Myocyte (in vitro differentiated cells): ENCODE results near the gene CCDC124. TPM values are rescaled to one million over a fixed set of nuclear protein-coding genes. Genes with fewer than 3 reads are reported as not detected.
"Not testable (repeated sequence)": the region's sequence is repeated elsewhere in the genome, so short reads cannot be mapped to it uniquely, and the experiment has no call there.

Experiments
- DNase-seq: peaks from one replicate; pipeline ENCODE4 v3.0.0-alpha.2; 2012; ENCODE audit warnings: low read depth
- total RNA-seq: library from RNA; depleted of rRNA; stranded (reverse); fragments of >200 nt; gene quantifications from 2 replicates; pipeline ENCODE4 v1.2.3, GENCODE V29; 2014

CCDC124 gene
- total RNA-seq, 1 donor from 2014 or later = 61.3 TPM

GRCh38 chr19:17981611-17982010 lies 48.8 kb downstream of the CCDC124 start:
- no peak for DNase-seq

DNA sequence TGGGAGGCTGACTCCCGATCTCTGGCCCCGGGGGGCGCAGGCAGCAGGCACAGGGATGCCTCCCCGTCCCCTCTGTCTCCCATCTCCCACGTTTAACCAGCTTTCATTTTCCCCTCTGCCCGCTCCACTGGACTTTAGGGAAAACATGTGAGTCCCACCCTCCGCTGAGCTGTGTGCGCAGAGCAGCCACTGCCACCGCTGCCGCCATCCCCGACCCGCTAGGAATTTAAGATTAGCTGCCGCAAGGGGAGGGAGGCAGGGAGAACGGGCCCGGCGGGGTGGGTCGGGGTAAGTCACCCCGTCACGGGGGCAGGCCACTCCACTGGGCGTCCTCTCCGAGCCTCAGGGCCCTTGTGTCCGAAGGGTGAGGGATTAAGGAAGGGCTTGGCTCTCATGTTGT lies 49.6 kb downstream of the CCDC124 start:
- no peak for DNase-seq

- no peak for DNase-seq
Observed at GRCh38 chr19:17985037-17985818, 52.4 kb downstream of the CCDC124 start.

DNA sequence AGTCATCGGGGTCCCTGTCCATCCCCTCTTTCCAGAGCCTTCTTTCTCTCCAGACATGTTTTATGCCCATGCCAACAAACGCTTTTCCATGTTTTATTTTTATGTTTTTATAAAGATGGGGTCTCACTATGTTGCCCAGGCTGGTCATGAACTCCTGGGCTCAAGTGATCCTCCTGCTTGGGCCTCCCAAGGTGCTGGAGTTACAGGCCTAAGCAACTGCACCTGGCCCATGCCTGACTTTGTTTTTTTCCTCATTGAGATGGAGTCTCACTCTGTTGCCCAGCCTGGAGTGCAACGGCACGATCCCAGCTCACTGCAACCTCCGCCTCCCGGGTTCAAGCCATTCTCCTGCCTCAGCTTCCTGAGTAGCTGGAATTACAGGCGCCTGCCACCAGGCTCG lies 53.8 kb downstream of the CCDC124 start:
- not testable (repeated sequence) for DNase-seq

DNA sequence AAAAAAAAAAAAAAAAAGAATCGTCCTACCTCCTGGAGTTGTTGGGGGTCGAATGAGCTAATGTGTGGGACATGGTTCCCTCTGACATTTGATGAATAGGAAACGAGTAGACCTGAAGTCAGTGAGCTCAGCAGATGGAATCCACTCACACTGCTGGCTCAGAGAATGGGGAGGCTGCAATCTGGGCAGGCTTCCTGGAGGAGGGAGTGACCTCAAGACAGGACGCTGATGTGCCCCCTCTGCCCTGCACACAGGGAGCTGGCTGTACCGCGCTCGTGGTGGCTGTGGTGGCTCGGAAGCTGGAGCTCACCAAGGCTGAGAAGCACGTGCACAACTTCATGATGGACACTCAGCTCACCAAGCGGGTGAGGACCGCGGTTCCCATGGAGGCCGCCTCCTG lies 55.3 kb downstream of the CCDC124 start:
- DNase-seq = no peak

DNA sequence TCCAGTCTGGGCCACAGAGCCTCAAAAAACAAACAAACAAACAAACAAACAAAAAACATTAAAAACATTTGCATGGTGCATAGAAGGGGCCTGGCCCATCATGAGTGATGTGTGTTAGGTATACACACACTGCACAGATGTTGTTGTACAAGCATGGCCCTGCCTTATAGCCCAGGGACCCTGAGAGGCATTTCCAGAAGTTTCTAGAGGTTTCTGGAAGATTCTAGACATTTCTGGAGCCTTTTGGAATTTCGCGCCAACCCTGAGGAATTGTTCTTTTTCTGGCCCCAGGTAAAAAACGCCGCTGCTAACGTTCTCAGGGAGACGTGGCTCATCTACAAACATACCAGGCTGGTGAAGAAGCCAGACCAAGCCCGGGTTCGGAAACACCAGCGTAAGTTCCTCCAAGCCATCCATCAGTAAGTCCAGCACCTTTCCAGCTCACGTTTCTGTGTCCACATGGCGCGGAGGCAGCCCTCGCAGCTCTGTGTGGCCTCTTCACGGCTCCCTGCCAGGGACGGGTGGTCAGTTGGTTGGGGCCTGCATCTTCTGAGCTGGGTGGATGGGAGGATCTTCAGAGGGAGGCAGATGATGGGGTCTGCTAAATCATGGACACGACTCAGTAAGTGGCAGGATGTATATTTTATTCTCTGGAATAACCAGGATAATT lies 56.7 kb downstream of the CCDC124 start:
- DNase-seq = no peak

DNA sequence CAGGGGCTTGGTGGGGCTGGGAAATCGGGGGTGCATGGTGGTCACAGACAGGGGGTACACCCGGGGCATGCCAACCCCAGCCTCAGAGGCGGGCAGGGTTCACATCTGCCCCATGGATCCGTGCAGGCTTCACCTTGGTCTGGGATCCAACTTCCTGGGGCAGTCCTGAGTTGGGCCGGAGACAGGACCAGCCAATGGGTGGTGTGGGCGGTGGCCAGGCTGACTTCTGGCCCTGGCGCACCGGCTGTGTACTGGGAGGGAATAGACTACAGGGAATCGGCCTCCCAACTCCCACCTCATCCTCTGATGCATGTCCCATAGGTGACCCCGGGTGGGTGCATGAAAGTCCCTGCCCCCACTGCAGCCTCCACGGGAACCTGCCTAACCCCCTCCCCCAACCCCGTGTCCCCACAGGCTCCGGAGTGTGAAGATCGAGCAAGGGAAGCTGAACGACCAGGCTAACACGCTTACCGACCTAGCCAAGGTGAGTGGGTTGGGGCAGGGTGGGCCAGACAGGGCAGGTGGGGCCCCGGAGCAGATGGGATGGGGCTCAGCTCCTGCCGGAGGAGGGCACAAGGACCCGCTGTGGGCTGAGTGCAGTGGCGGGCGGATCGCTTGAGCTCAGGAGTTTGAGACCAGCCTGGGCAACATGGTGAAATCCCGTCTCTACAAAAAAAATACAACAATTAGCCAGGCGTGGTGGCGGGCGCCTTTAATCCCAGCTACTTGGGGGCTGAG lies 60.4 kb downstream of the CCDC124 start:
- no peak for DNase-seq

Other genes starting within 250 kb of the CCDC124 start
- 0.03 and 0.05 TPM in 2 replicates for gene UNC13A, start 244.7 kb upstream of the CCDC124 start, total RNA-seq
- 20.4 and 24.5 TPM in 2 replicates for gene MAP1S, start 213.5 kb upstream of the CCDC124 start, total RNA-seq
- 0.05 TPM in 1 of 2 replicates, not detected in the other for gene FCHO1, start 181.5 kb upstream of the CCDC124 start, total RNA-seq
- not detected in 2 replicates for gene B3GNT3, start 137.9 kb upstream of the CCDC124 start, total RNA-seq
- gene INSL3, start 111.5 kb upstream of the CCDC124 start, total RNA-seq = not detected in 2 replicates
- gene JAK3, start 85.0 kb upstream of the CCDC124 start, total RNA-seq = 0.47 TPM in 1 of 2 replicates, not detected in the other
- gene RPL18A, start 73.1 kb upstream of the CCDC124 start, total RNA-seq = 777 and 810 TPM in 2 replicates
- not detected in 2 replicates for gene SLC5A5, start 61.1 kb upstream of the CCDC124 start, total RNA-seq
- not detected in 2 replicates for gene KCNN1, start 34.1 kb downstream of the CCDC124 start, total RNA-seq
- gene ARRDC2, start 75.2 kb downstream of the CCDC124 start, total RNA-seq = 3.8 and 6.3 TPM in 2 replicates
- not detected in 2 replicates for gene IL12RB1, start 153.9 kb downstream of the CCDC124 start, total RNA-seq
- gene MAST3, start 164.8 kb downstream of the CCDC124 start, total RNA-seq = 5.8 and 6.2 TPM in 2 replicates
- gene PIK3R2, start 220.1 kb downstream of the CCDC124 start, total RNA-seq = 48.4 and 50.5 TPM in 2 replicates
- 0.73 and 6.5 TPM in 2 replicates for gene IFI30, start 240.8 kb downstream of the CCDC124 start, total RNA-seq